Astrocyte (in vitro differentiated cells and primary cell): Measurements from ENCODE around the gene CEP68.

ENCODE experiments used
- EZH2 ChIP-seq: IDR thresholded peaks from 2 replicates; pipeline ENCODE4 v1.6.1; 2012; ENCODE audit warnings: mild to moderate bottlenecking, low read length, inconsistent platforms; ENCODE audit not compliant: insufficient read depth
- TF ChIP-seq, protein P1 (sequence below): IDR thresholded peaks from 2 replicates; pipeline ENCODE4 v1.5.1; 2011; ENCODE audit warnings: low read depth, mild to moderate bottlenecking, inconsistent platforms, low read length, moderate library complexity; ENCODE audit not compliant: insufficient read depth

DNA sequence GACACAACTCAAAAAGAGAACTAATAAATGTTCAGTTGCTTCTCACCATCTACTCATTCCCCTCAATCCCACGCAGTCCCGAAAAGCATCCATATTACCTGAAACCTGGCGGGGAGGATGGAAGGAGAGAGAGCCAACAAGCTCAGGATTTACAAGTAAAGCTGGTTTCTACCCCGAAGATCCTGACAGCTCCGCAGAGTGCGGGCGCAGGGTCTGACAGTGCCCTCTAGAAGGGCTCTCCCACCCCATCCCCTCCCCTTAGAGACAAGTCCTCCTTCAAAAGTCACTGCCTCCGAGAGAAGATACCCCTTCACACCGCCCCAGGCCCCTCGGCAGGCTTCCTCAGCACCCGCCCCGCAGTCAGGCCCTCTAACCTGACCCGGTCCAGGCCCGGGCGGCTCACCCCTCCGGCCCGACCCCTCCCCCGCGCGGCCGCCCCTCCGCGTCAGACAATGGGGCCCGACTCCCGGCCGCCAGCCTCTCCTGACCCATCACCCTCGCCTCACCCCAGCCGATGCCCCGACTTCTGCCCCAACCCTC lies 73.1 kb downstream of the CEP68 start:
- TF ChIP-seq, protein P1, sequence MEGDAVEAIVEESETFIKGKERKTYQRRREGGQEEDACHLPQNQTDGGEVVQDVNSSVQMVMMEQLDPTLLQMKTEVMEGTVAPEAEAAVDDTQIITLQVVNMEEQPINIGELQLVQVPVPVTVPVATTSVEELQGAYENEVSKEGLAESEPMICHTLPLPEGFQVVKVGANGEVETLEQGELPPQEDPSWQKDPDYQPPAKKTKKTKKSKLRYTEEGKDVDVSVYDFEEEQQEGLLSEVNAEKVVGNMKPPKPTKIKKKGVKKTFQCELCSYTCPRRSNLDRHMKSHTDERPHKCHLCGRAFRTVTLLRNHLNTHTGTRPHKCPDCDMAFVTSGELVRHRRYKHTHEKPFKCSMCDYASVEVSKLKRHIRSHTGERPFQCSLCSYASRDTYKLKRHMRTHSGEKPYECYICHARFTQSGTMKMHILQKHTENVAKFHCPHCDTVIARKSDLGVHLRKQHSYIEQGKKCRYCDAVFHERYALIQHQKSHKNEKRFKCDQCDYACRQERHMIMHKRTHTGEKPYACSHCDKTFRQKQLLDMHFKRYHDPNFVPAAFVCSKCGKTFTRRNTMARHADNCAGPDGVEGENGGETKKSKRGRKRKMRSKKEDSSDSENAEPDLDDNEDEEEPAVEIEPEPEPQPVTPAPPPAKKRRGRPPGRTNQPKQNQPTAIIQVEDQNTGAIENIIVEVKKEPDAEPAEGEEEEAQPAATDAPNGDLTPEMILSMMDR, result no peak
- no peak for TF ChIP-seq EZH2
